HG03108 (cell line): Measurements from ENCODE around the gene TBKBP1.
A peak's percentile ranks its signal among the peaks of the same experiment; 100 is the strongest.
"Not testable (repeated sequence)": the region's sequence is repeated elsewhere in the genome, so short reads cannot be mapped to it uniquely, and the experiment has no call there.

Source experiments
- ATAC-seq: cut with Tn5 transposase; IDR thresholded peaks from one replicate; pipeline ENCODE4 v1.9.1; 2021; ENCODE audit warnings: moderate library complexity; ENCODE audit not compliant: unreplicated experiment

Gene TBKBP1

GRCh38 chr17:47731396-47731795 is 37.4 kb downstream of the TBKBP1 start:
- no peak for ATAC-seq

- ATAC-seq, result no peak
Measured at GRCh38 chr17:47732399-47733046, 38.6 kb downstream of the TBKBP1 start.

DNA sequence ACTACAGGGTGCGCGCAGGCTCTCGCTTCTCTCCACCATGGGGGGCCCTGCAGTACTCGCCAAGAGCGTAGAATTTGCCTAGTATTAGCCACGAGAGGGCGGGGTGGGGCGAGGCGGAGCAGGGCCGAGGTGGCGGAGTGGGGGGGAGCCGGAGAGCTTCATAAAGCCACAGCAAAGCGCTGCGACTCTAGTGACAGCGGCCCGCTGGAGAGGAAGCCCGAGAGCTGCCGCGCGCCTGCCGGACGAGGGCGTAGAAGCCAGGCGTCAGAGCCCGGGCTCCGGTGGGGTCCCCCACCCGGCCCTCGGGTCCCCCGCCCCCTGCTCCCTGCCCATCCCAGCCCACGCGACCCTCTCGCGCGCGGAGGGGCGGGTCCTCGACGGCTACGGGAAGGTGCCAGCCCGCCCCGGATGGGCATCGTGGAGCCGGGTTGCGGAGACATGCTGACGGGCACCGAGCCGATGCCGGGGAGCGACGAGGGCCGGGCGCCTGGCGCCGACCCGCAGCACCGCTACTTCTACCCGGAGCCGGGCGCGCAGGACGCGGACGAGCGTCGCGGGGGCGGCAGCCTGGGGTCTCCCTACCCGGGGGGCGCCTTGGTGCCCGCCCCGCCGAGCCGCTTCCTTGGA is 39.2 kb downstream of the TBKBP1 start, which contains the start of gene TBX21:
TSS of gene TBX21 (plus strand) at position 190 of the 627 bp plus-strand sequence. CDS start at position 409, 219 bp downstream.
- ATAC-seq, result peak; percentile 50

GRCh38 chr17:47733674-47734410 is 39.9 kb downstream of the TBKBP1 start:
- ATAC-seq, result peak; percentile 15

GRCh38 chr17:47735139-47735464 is 41.1 kb downstream of the TBKBP1 start:
- no peak for ATAC-seq

- ATAC-seq, result no peak
Measured at GRCh38 chr17:47735536-47736011, 41.6 kb downstream of the TBKBP1 start.

DNA sequence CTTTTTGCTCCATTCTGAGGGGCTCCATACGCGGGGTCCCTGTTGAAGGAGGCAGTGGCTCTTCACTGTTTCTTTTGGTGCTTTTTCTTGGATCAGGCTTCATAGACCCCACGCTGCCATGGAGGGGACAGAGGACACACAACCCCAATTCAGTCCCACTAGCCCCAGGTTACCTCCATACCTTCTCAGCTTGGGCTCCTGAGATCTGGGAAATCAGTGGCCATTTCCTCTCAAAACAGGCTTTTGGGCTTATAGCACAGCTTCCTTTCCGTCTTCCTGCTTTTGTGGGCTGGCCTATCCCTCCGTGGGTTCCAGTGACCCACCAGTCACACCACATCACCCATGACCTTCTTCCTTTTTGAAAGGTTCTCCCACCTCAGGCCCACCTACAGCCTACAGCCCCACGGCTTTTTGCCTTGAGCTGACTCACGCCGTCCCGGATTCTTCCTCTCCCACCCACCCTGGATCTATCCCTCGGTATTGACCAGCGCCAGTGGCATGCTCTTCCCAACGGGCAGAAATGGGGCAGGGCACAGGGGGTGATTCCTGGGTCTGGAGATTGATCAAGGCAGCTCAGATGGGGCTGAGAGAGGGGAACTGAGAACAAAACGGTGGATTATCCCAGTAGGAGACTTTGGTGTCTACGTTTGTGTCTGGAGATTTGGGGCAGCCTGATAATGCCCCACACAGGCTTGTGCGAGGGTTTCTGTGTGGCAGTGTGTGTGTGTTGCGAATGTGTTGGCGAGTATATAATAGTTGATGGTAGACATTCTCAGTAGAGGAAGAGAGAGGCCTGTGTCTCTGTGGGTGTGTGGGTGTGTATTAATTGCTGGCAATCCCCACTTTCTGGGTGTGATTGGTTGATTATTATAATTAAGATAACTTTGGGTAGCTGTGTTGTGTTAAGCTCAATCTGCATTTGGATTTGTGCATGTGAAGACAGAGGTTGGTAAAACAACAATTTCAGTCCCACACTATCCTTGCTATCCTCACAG is 42.8 kb downstream of the TBKBP1 start:
- ATAC-seq, result no peak

DNA sequence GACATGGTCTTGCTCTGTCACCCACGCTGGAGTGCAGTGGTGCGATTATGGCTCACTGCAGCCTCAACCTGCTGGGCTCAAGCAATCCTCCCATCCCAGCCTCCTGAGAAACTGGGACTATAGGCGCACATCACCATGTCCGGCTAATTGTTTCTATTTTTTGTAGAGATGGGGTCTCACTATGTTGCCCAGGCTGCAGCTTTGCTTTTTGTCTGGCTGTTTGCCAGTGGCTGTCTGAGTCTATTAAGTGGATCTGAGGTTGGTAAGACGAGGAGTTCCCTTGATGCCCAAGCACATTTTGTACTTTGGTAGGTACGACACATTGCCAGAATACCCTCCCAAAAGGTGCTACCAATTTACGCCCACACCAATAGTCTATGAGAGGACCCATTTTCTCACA is 44.2 kb downstream of the TBKBP1 start:
- no peak for ATAC-seq

DNA sequence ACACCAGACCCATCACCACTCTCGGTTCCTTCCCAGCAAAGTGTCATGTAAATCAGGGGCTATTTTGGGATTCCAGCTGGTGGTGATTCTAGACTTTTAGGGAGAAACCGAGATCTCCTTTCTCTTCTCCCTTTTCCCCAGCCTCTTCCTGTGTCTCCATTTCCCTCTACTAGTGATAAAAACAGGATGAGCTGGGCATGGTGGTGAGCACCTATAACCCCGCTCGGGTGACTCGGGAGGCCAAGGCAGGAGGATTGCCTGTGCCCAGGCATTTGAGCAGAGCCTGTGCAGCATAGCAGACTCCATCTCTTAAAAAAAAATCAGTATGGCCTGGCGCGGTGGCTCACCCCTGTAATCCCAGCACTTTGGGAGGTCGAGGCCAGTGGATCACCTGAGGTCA is 45.2 kb downstream of the TBKBP1 start:
- no peak for ATAC-seq

DNA sequence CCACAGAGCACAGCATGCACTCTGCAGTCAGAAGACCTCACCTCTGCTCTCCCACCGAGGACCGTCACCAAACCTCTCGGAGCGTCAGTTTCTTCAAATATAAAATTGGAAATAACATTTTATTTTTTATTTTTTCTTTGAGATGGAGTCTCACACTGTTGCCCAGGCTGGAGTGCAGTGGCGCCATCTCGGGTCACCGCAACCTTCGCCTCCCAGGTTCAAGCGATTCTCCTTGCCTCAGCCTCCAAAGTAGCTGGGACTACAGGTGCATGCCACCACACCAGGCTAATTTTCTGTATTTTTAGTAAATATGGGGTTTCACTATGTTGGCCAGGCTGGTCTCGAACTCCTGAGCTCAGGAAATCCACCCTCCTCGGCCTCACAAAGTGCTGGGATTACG is 46.0 kb downstream of the TBKBP1 start:
- ATAC-seq, result not testable (repeated sequence)

DNA sequence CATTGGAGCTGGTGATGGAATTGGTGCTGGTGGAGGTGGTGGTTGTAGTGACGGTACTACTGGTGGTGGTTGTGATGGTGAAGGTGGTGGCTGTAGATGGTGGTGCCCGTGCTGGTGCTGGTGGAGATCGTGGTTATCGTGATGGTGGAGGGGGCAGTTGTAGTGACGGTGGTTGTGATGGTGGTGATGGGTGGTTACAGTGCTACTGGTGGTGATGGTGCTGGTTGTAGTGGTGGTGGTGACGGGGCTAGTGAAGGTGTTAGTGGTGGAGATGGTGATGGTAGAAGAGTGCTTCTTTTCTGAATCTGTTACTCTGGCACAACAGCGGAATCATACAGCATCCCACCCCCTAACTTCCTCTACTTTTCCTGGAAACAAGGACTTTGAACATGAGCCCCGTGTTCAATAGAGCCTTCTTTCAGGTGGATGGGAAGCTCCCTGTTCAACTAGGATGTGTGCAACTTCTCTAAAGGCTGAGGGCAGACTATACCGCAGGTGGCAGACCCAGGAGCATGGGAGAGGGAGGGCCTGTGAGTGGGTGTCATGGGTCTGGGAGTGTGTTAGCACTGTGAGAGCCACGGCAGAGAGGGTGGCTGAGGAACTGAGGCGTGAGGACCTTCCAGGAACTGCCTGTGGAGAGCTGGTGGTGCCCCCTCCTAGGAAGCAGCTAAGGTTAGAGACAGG is 47.3 kb downstream of the TBKBP1 start:
- ATAC-seq, result no peak

- ATAC-seq, result no peak
Measured at GRCh38 chr17:47741793-47742145, 47.8 kb downstream of the TBKBP1 start.

DNA sequence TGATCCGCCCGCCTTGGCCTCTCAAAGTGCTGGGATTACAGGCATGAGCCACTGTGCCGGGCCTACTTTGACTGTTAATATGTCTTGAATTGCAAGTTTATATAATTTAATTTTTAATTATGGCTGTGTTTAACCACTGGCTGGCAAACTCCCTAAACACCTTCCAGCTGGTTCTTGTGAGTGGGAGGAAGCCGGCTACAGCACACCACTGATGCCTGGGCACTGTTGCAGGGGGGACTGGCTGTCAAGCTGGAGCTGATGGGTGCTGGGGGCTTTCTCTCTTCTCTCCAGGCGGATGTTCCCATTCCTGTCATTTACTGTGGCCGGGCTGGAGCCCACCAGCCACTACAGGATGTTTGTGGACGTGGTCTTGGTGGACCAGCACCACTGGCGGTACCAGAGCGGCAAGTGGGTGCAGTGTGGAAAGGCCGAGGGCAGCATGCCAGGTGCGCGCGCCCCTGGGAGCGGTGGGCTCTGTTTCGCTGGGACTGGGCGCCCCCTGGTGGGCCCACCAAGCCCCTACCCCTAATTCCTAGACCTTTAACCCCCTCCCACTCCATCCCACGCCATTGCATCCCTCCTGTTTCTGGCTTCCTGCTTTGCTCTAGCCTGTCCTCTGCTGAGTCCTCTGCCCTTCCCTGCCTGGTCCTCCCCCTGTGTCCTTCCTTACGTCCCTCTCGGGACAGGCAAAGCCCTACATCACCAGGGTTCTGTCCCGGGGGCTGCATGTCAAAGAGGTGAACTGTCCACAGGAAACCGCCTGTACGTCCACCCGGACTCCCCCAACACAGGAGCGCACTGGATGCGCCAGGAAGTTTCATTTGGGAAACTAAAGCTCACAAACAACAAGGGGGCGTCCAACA is 48.6 kb downstream of the TBKBP1 start:
- no peak for ATAC-seq

GRCh38 chr17:47744168-47745036 is 50.4 kb downstream of the TBKBP1 start:
- no peak for ATAC-seq

DNA sequence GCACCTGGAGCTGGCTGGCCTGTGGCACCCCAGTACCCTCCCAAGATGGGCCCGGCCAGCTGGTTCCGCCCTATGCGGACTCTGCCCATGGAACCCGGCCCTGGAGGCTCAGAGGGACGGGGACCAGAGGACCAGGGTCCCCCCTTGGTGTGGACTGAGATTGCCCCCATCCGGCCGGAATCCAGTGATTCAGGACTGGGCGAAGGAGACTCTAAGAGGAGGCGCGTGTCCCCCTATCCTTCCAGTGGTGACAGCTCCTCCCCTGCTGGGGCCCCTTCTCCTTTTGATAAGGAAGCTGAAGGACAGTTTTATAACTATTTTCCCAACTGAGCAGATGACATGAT is 51.0 kb downstream of the TBKBP1 start:
- no peak for ATAC-seq

- ATAC-seq, result no peak
Measured at GRCh38 chr17:47751471-47751870, 57.5 kb downstream of the TBKBP1 start.

- ATAC-seq, result no peak
Measured at GRCh38 chr17:47757386-47757785, 63.4 kb downstream of the TBKBP1 start.

DNA sequence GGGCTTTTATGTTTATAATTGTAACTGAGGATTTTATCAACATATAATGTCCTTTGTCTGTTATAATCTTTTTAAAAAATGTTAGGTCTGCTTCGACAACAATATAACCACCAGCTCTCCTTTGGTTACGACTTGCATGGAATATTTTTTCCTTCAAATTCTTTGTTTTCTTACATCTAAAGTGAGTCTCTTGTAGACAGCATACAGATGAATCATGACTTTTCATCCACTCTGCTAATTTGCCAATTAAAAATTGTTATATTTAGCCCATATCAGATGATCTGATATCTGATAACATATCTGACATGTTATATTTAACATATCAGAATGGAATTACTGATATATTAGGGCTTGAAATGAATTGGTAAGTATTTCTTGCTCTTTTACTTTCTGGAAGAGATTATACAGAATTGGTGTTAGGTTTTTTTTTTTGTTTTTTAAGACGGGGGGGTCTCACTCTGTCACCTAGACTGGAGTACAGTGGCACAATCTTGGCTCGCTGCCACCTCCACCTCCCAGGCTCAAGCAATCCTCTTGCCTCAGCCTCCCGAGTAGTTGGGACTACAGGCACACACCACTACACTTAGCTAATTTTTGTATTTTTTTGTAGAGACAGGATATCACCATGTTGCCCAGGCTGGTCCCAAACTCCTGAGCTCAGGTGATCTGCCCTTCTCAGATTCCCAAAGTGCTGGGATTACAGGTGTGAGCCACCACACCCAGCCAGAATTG is 66.6 kb downstream of the TBKBP1 start:
- no peak for ATAC-seq
